CD4-positive, alpha-beta T cell treated with Interleukin-15 for 1 hour (primary cell): ENCODE data around the gene PTGES3.
"Not testable (repeated sequence)": the region's sequence is repeated elsewhere in the genome, so short reads cannot be mapped to it uniquely, and the experiment has no call there.

Source experiments
- DNase-seq: peaks from one replicate; pipeline ENCODE4 v3.0.0-alpha.2; 2020

The PTGES3 gene

DNA sequence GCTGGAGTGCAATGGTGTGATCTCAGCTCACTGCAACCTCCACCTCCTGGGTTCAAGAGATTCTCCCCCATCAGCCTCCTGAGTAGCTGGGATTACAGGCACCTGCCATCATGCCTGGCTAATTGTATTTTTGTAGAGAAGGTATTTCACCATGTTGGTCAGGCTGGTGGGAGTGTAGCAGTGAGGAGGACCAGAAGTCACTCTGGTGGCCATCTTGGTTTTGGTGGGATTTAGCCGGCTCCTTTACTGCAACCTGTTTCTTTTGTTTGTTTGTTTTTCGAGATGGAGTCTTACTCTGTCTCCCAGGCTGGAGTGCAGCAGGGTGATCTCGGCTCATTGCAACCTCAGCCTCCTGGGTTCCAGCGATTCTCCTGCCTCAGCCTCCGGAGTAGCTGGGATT, 16.4 kb upstream of the PTGES3 start:
- not testable (repeated sequence) for DNase-seq

DNA sequence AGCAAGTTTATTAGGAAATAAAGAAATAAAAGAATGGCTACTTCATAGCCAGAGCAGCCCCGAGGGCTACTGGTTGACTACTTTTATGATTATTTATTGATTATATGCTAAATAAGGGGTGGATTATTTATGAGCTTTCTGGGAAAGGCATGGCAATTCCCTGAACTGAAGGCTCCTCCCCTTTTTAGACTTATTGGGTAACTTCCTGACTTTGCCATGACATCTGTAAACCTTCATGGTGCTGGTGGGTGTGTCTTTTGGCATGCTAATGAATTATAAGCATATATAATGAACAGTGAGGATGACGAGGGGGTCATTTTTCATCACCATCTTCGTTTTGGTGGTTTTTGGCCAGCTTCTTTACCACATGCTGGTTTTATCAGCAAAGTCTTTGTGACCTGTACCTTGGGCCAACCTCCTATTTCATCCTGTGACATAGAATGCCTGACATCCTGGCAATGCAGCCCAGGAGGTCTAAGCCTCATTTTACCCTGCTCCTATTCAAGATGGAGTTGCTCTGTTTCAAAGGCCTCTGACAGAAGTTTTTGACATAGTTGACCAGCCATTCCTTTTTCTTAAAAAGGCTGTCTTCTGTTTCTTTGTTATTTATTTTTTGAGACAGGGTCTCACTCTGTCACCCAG, 11.1 kb upstream of the PTGES3 start:
- DNase-seq: no peak

DNA sequence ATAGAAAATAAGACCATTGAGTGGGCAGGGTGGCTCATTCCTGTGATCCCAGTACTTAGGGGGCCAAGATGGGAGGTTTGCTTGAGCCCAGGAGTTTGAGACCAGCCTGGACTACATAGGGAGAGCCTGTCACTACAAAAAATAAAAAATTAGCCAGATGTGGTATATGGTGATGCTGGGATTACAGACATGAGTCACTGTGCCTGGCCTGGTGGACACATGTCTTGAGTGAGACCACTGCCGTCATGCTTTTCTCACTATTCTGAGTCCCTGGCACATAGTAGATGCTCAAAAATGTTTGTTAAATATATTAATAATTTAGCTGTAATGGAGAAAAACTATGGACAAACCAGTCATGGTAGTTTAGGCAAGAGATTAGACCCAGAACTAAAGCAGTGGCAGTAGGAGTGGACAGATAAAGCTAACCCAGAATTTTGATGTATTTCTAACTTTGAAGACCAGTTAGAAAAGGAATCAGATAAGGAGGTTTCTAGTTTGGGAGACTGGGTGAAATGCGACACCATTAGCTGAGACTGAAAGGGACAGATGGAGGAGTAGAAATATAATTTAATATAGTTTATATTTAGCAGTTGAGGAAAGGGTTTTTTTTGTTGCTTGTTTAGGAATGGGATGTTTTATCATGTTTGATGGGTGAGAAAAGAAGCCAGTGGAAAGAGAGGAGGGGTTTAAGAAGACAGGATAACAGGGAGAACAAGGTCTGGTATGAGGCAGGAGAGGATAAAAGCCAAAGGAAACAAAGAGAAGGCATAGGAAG, 7.4 kb upstream of the PTGES3 start:
- no peak for DNase-seq

DNA sequence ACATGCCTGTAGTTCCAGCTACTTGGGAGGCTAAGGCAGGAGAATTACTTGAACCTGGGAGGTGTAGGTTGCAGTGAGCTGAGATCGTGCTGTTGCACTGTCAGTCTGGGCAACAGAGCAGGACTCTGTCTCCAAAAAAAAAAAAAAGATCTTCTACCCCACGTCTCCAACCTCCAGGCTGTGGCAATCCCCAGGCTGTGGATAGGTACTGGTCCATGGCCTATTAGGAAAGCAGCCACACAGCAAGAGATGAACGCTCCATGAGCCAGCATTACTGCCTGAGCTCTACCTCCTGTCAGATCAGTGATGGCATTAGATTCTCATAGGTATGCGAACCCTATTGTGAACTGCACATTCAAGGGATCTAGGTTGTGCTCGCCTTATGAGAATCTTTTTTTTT, 6.1 kb upstream of the PTGES3 start:
- DNase-seq: no peak

DNA sequence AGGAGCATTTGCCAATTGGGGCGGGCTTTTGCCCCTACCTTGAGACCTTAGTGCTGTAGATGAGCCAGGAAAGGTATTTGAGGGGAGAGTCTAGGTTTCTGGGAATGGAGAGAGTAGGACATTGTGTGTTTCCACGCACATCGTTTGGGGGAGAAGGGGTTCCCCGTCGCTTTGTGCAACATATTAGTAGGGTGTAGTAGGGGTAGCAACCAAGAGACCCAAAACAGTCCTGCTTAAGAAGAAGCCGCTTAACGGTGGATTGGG, 694 bp upstream of the PTGES3 start:
- DNase-seq: no peak

DNA sequence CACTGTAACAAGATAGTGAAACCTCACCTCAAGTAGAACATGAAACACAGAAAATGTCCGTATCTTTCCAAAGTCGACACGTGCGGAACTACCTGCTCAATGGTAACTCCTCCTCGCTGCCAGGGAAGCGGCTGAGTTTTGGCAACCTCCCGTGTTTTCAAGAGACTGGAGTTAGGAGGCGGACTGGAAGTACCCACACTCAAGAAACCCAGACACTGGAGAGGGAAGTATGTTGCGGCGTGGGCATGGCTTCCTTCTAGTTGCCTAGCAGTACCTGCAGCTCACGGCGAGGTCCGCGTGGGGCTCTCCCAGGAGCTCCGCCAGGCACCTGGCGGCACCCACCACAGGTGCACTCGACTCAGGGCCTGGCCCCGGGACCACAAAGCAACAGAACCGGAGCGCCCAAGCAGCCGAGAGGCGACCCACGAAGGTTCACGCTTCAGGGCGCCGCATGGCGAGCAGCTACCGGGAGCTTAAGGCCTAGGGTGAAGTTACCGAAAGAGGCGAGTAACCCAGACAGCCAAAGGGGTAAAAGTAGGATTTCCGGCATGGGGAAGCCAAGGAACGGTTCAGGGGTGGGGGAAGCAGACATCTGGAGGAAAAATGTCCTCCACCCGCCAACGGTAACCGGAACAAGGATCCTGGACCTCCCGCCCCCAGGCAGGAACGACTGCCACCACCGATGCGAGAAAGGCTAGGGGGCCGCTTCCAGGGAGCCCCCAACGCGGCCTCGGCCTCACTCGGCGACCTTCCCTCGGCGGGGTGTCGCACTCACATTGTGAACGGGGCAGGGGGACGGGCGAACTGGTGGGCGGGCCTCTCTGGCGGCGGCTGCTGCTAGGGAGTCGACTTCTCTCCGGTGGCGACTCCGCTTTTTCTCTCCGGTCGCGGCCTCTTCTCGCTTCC, 608 bp downstream of the PTGES3 start:
- DNase-seq: peak; percentile 76

DNA sequence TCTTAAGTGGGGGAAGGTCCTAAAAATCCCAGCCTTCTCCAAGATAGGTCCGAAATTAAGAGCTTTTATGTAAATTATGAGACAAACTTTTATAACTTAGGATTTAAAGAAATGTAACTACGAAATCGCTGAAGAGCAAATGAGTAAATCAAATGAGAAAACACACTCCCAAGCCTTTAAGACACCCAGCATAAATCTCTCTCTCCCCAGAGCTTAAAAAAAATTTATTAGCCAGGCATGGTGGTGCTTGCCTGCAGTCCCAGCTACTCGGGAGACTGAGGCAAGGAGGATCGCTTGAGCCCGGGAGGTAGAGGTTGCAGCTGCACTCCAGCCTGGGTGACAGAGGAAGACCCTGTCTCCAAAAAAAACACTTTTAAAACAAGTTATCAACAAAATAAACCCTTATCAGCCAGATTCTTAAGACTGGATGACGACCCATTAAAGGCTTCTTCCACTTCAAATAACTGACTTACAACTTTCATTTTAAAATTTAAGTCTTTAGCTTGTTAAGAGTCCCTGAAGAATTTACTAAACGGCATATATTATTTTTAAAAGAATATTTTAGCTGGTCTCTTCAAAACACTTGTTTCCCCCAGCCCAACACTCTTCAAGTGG, 3.2 kb downstream of the PTGES3 start:
- DNase-seq: no peak

DNA sequence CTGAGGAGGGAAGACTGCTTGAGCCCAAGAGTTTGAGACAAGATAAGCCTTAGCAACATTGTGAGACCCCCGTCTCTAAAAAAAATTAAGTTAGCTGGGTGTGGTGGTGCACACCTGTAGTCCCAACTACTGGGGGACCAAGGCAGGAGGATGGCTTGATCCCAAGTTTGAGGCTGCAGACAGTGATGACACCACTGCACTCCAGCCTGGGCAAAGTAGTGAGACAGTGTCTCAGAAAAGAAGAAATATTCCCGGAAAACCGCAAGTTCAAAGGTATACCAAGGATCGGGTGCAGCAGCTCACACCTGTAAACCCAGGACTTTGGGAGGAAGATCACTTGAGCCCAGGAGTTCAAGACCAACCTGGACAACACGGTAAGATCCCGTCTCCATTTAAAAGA, 5.8 kb downstream of the PTGES3 start:
- DNase-seq: no peak

DNA sequence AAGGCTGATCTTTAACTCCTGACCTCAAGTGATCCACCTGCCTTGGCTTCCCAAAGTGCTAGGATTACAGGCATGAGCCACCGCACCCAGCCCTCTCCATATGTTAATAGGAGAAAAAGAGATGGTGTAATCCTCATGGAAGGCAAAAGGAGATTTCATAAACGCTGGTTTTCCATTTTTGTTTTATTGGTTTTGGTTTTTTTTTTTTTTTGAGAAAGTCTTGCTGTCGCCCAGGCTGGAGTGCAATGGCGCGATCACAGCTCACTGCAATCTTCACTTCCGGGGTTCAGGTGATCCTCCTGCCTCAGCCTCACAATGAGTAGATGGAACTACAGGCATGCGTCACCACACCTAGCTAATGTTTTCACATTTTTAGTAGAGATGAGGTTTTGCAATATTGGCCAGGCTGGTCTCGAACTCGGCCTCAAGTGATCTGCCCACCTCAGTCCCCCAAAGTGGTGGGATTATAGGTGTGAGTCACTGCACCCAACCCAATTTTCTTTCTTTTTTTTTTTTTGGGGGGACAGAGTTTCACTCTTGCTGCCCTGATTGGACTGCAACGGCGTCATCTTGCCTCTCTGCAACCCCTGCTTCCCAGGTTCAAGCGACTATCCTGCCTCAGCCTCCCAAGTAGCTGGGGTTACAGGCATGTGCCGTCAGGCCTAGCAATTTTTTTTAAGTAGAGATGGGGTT, 8.1 kb downstream of the PTGES3 start:
- no peak for DNase-seq

DNA sequence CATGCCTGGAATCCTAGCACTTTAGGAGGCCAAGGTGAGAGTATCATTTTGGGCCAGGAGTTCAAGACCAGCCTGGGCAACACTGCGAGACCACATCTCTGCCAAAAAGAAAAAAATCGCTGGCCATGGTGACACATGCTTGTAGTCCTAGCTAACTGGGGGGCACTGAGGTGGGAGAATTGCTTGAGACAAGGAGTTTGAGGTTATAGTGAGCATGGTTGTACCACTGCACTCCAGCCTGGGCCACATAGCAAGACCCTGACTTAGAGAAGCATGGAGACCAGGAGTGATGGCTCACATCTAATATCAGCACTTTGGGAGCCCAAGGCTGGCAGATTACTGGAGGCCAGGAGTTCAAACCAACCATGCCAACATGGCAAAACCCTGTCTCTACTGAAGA, 9.2 kb downstream of the PTGES3 start:
- no peak for DNase-seq

DNA sequence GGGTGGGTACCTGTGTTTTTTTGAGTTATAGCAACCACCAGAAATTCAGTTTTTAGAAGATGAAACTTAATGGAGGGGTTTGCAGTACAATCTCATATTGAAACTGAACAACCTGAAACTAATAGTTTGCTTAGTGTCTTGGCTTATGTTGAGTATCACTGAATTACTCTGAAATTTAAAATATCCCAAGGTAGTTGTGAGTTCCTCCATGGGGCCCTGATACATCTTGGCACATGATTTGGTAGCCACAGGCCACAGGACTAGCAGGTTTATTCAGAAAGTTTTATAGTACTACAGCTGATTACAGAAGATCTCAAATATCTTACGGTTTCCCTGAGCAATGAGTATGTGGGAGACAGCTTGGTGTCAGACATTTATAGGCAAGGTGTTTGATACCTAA, 10.4 kb downstream of the PTGES3 start:
- DNase-seq: no peak

DNA sequence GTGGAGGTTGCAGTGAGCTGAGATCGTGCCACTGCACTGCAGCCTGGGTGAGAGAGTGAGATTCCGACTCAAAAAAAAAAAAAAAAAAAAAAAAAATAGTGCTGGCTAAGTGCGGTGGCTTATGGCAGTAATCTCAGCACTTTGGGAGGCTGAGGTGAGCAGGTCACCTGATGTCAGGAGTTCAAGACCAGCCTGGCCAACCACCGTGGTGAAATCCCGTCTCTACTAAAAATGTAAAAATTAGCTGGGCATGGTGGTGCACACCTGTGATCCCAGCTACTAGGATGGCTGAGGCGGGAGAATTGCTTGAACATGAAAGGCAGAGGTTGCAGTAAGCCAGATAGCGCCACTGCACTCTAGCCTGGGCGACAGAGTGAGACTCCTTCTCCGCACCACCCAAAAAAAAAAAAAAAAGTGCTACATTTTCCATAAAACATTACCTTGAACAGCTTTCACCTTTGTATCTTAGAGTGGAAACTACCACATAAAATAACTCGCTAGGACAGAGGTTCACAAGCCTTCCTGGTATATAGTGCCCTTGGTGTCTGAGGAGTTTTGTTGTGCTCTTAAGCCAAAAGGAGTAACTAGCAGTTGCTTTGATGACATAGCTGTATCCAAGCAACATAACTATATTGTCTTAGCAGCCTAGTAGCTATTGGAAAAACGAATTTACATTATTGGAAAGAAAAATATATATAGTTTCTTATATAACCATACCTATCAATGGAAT, 11.1 kb downstream of the PTGES3 start:
- no peak for DNase-seq

DNA sequence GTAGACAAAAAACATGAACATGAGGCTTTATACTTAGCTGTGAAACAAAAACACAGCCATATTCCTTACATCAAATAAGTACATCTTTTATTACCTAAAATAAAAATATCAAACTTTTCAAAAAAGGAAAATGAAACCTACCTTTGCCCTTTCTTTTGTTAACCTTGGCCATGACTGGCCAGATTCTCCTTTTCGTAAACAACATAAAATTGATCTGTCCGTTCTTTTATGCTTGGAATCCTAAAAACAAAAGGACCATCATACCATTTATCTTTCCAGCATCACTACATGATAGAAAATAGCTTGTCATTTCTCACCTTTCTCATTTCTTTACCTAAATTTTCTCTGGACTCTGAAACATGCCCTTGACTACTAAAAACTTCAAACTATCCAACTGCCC, 16.5 kb downstream of the PTGES3 start:
- DNase-seq: no peak

DNA sequence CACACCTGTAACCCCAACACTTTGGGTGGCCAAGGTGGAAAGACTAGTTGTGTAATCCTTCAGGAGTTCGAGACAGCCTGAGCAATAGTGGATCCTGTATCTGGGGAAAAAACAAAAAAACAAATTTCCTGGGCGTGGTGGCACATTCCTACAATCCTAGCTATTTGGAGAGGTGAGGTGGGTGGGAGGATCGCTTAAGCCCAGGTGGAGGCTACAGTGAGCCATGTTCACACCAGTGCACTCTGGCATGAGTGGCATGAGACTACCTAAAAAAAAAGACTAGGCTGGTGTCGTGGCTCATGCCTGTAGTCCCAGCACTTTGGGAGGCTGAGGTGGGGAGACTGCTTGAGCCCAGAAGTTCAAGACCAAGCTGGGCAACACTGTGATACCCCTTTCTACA, 17.2 kb downstream of the PTGES3 start:
- no peak for DNase-seq

DNA sequence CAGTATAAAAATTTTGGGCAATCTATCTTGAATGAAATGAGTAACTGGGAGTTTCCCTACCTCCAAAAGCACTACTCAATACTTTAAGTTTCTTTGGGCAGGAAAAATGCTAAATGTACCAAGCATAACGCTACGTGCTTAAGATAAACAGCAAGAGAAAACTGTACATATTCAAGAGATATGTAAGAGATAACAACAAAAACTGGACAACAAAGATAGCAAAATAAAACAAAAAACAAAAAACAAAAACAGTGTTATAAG, 20.0 kb downstream of the PTGES3 start:
- no peak for DNase-seq

DNA sequence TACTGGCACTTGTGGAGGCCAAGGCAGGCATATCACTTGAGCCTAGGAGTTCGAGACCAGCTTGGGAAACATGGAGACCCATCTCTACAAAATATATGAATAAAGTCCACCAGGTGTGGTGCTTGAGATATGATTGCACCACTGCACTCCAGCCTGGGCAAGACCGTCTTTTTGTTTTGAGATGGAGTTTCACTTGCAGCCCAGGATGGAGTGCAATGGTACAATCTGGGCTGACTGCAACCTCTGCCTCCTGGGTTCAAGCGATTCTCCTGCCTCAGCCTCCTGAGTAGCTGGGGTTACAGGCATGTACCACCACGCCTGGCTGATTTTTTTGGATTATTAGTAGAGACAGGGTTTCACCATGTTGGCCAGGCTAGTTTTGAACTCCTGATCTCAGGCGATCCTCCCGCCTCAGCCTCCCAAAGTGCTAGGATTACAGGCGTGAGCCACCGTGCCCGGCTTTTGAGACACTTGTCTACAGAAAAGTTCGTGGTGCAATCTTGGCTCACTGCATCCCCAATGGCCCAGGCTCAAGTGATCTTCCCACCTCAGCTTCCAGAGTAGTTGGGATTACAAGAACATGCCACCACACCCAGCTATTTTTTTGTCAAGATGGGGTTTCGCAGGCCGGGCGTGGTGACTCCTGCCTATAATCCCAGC, 26.0 kb downstream of the PTGES3 start:
- DNase-seq: no peak

DNA sequence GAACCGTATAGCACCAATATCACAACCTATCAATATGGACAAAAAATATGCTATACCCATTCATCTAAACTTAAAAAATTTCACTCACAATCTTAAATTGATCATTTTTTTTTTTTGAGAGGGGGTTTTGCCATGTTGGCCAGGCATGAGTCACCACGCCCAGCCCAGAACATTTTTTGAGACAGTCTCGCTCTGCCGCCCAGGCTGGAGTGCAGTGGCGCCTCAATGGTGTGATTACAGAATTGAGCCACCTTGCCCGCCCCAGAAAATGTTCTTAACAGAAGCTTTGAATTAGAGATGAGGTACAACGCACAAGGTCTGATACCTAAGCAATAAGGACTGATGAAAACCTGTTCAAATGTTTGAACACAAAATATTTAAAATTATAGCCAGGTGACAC, 26.5 kb downstream of the PTGES3 start:
- no peak for DNase-seq

DNA sequence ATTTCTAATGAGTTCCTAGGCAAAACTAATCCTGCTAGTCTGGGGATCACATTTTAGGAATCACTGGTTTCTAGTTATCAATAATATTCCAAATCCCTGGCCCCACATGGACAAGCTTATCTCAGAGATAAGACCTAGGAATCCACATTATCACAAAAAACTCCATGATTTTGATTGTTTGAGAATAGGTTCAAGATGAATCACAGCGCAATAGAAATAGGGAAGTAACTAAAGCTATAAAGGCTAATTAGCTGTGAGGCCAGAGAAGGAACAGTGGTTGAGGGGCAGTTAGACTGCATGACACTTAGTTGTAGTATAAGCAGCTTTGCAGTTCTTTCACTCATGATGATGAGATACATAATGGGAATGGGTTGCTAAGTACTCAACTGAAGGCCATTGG, 29.2 kb downstream of the PTGES3 start:
- no peak for DNase-seq

DNA sequence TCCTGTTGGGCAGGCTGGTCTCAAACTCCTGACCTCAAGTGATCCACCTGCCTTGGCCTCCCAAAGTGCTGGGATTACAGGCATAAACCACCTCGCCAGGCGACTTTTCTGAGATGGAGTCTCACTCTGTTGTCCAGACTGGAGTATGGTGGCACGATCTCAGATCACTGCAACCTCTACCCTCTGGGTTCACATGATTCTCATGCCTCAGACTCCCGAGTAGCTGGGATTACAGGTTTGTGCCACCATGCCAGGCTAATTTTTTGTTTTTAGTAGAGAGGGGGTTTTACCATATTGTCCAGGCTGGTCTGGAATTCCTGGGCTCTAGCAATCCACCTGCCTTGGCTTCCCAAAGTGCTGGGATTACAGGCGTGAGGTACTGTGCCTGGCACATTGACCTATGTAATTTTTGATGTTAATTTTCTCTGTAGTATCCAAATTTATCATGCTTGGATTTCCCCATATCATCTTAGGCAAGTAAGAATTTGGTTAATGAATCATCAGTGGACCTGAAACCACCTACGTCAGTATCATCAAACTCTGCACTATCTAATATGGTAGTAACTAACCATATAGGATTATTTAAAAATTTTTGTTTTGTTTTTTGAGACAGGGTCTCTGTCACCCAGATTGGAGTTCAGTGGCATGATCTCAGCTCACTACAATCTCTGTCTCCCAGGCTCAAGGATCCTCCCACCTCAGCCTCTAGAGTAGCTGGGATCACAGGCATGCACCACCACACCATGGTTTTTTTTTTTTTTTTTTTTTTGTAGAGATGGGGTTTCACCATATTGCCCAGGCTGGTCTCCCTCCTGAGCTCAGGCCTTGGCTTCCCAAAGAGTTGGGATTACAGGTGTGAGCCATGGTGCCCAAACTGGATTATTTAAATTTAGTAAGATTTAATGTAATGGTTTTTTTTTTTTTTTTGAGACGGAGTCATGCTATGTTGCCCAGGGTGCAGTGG, 30.4 kb downstream of the PTGES3 start:
- no peak for DNase-seq

DNA sequence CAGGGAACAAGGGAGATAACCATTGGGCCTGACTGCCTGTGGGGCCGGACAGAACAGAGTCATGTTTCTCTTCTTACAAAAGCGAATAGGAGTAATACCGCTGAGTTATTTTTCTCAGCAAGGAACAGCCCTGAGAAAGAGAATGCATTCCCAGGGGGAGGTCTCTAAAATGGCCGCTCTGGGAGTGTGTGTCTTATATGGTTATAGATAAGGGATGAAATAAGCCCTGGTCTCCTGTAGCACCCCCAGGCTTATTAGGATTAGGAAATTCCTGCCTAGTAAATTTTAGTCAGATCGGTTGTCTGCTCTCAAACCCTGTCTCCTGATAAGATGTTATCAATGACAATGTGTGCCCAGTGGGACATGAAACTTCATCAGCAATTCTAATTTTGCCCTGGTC, 34.3 kb downstream of the PTGES3 start:
- DNase-seq: not testable (repeated sequence)

DNA sequence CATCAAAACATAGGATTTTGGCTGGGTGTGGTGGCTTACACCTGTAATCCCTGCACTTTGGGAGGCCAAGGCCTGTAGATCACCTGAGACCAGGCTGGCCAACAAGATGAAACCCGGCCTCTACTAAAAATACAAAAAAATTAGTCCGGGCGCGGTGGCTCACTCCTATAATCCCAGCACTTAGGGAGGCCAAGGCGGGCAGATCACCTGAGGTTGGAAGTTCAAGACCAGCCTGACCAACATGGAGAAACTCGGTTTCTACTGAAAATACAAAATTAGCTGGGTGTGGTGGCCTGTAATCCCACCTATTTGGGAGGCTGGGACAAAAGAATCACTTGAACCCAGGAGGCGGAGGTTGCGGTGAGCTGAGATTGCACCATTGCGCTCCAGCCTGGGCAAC, 40.1 kb downstream of the PTGES3 start:
- not testable (repeated sequence) for DNase-seq
